IMR-90 (cell line): ENCODE measurements around the gene PRM2. TPM values are rescaled to one million over a fixed set of nuclear protein-coding genes. Genes with fewer than 3 reads are reported as not detected.
A peak's percentile ranks its signal among the peaks of the same experiment; 100 is the strongest.

ENCODE experiments used
- ATAC-seq: fragments of 200-7000 bp; cut with Tn5 transposase; 2 replicates; pipeline ENCODE4 v1.9.1; 2020; ENCODE audit warnings: low read depth, mild to moderate bottlenecking, moderate library complexity
- BruUV-seq: library from RNA; stranded (reverse); fragments of 400-500 nt; replicated peaks from 2 replicates; lab custom pipeline; 2021; lab: Mats Ljungman, UMichigan
- CTCF ChIA-PET: fragments of 300-600 bp; formaldehyde crosslinking; extraction: SDS; loops from one replicate; lab custom pipeline; 2021; ENCODE audit warnings: antibody characterized with exemption; lab: Yijun Ruan, JAX
- POLR2A ChIA-PET: fragments of 300-600 bp; sonication (Branson Sonifier 250); formaldehyde crosslinking; loops from one replicate; lab custom pipeline; 2022; ENCODE audit warnings: antibody characterized with exemption; ENCODE audit not compliant: unreplicated experiment; lab: Charles Lee
- DNase-seq: peaks from one replicate; pipeline ENCODE4 v3.0.0; 2013
- H2AFZ ChIP-seq: replicated peaks from 2 replicates; pipeline ENCODE3; 2013; ENCODE audit warnings: low read length, mild to moderate bottlenecking; ENCODE audit not compliant: poor library complexity
- H2AK5ac ChIP-seq: 2 replicates; pipeline ENCODE4 v1.6.1; 2013; ENCODE audit warnings: low read depth, low read length, inconsistent platforms
- H2AK9ac ChIP-seq: replicated peaks from 2 replicates; pipeline ENCODE3; 2013; ENCODE audit warnings: mild to moderate bottlenecking, low read depth, low read length, moderate library complexity; ENCODE audit not compliant: poor library complexity
- H2BK120ac ChIP-seq: 2 replicates; pipeline ENCODE4 v1.6.1; 2013; ENCODE audit warnings: low read depth, low read length, inconsistent platforms
- H2BK15ac ChIP-seq: 3 replicates; pipeline ENCODE4 v1.6.1; 2013; ENCODE audit warnings: low read depth, low read length, inconsistent platforms
- H2BK20ac ChIP-seq: 2 replicates; pipeline ENCODE4 v1.6.1; 2013; ENCODE audit warnings: low read depth, mild to moderate bottlenecking, inconsistent platforms, low read length, moderate library complexity
- H2BK5ac ChIP-seq: 2 replicates; pipeline ENCODE4 v1.6.1; 2013; ENCODE audit warnings: mild to moderate bottlenecking, low read depth, low read length, inconsistent platforms; ENCODE audit not compliant: poor library complexity, severe bottlenecking
- H3K14ac ChIP-seq: replicated peaks from 2 replicates; pipeline ENCODE4 v1.6.1; 2013; ENCODE audit warnings: low read depth, low read length, inconsistent platforms
- H3K18ac ChIP-seq: 2 replicates; pipeline ENCODE4 v1.6.1; 2013; ENCODE audit warnings: low read depth, low read length, control low read depth
- H3K23ac ChIP-seq: 2 replicates; pipeline ENCODE4 v1.6.1; 2013; ENCODE audit warnings: low read depth, low read length, inconsistent platforms
- H3K27ac ChIP-seq: 2 replicates; pipeline ENCODE4 v1.5.1; 2013; ENCODE audit warnings: mild to moderate bottlenecking, control low read depth, low read length; ENCODE audit not compliant: insufficient read depth
- H3K27me3 ChIP-seq: 2 replicates; pipeline ENCODE4 v1.6.1; 2013; ENCODE audit warnings: low read length; ENCODE audit not compliant: control insufficient read depth, insufficient read depth
- H3K36me3 ChIP-seq: 2 replicates; pipeline ENCODE4 v1.6.1; 2013; ENCODE audit warnings: low read length, mixed read lengths; ENCODE audit not compliant: control insufficient read depth, insufficient read depth
- H3K4ac ChIP-seq: 2 replicates; pipeline ENCODE4 v1.6.1; 2013; ENCODE audit warnings: low read depth, low read length, inconsistent platforms
- H3K4me1 ChIP-seq: 2 replicates; pipeline ENCODE4 v1.6.1; 2013; ENCODE audit warnings: low read length, mixed read lengths; ENCODE audit not compliant: control insufficient read depth, insufficient read depth
- H3K4me2 ChIP-seq: 2 replicates; pipeline ENCODE4 v1.6.1; 2013; ENCODE audit warnings: low read depth, mild to moderate bottlenecking, control low read depth, low read length, moderate library complexity
- H3K4me3 ChIP-seq: 2 replicates; pipeline ENCODE4 v1.5.1; 2013; ENCODE audit warnings: low read depth, mild to moderate bottlenecking, control low read depth, low read length, moderate library complexity; ENCODE audit not compliant: insufficient read depth
- H3K56ac ChIP-seq: 2 replicates; pipeline ENCODE4 v1.6.1; 2013; ENCODE audit warnings: low read length, inconsistent platforms; ENCODE audit not compliant: insufficient read depth; ENCODE audit errors: extremely low read depth
- H3K79me1 ChIP-seq, 2 experiments: 2 replicates each; pipeline ENCODE4 v1.6.1; 2013; ENCODE audit warnings: low read length in 2 of 2, inconsistent platforms in 1 of 2, low read depth in 1 of 2
- H3K9ac ChIP-seq: 2 replicates; pipeline ENCODE4 v1.6.1; 2013; ENCODE audit warnings: low read depth, low read length, control low read depth
- H3K9me1 ChIP-seq: 2 replicates; pipeline ENCODE4 v1.6.1; 2013; ENCODE audit warnings: low read length, inconsistent platforms; ENCODE audit not compliant: insufficient read depth
- H3K9me3 ChIP-seq: 2 replicates; pipeline ENCODE4 v1.6.1; 2013; ENCODE audit warnings: low read length; ENCODE audit not compliant: control insufficient read depth, insufficient read depth
- H4K20me1 ChIP-seq: 2 replicates; pipeline ENCODE4 v1.6.1; 2013; ENCODE audit warnings: low read length, inconsistent platforms; ENCODE audit not compliant: insufficient read depth
- H4K5ac ChIP-seq: 2 replicates; pipeline ENCODE4 v1.6.1; 2013; ENCODE audit warnings: mild to moderate bottlenecking, low read depth, low read length, control low read depth
- H4K8ac ChIP-seq, 2 experiments: 2 replicates each; pipeline ENCODE4 v1.6.1; 2013; ENCODE audit warnings: low read depth in 2 of 2, low read length in 2 of 2, control low read depth in 1 of 2, inconsistent platforms in 1 of 2
- H4K91ac ChIP-seq: 2 replicates; pipeline ENCODE4 v1.6.1; 2013; ENCODE audit warnings: low read depth, low read length, inconsistent platforms; ENCODE audit not compliant: insufficient read depth
- BHLHE40 ChIP-seq: fragments of 150-350 bp; IDR thresholded peaks from 2 replicates; pipeline ENCODE4 v1.6.1; 2016; ENCODE audit warnings: mild to moderate bottlenecking, low read depth, low read length
- CEBPB ChIP-seq: IDR thresholded peaks from 2 replicates; pipeline ENCODE4 v1.6.1; 2012; ENCODE audit warnings: low read depth, low read length, improper control_type of control experiment
- FOS ChIP-seq: fragments of 150-350 bp; IDR thresholded peaks from 2 replicates; pipeline ENCODE4 v1.6.1; 2016; ENCODE audit warnings: low read depth, low read length
- MAZ ChIP-seq: IDR thresholded peaks from 2 replicates; pipeline ENCODE4 v1.6.1; 2012; ENCODE audit warnings: low read depth, mild to moderate bottlenecking, low read length, improper control_type of control experiment, moderate library complexity, borderline replicate concordance
- MXI1 ChIP-seq: IDR thresholded peaks from 2 replicates; pipeline ENCODE4 v1.6.1; 2012; ENCODE audit warnings: low read depth, mild to moderate bottlenecking, low read length, moderate library complexity, borderline replicate concordance
- NFE2L2 ChIP-seq: fragments of 150-350 bp; IDR thresholded peaks from 2 replicates; pipeline ENCODE4 v1.6.1; 2016; ENCODE audit warnings: low read depth, mild to moderate bottlenecking, low read length
- RAD21 ChIP-seq: IDR thresholded peaks from 2 replicates; pipeline ENCODE4 v1.6.1; 2012; ENCODE audit warnings: low read length, improper control_type of control experiment
- RCOR1 ChIP-seq: IDR thresholded peaks from 2 replicates; pipeline ENCODE4 v1.6.1; 2012; ENCODE audit warnings: mild to moderate bottlenecking, low read length, improper control_type of control experiment; ENCODE audit not compliant: insufficient replicate concordance
- SMC3 ChIP-seq: fragments of 150-350 bp; IDR thresholded peaks from 2 replicates; pipeline ENCODE4 v1.6.1; 2016; ENCODE audit warnings: low read depth, mild to moderate bottlenecking, antibody characterized with exemption, low read length, moderate library complexity
- WGBS, 2 experiments: methylation state at CpG; one replicate each; pipeline versions ENCODE4 v1.1.5 to v1.1.7; 2013; ENCODE audit warnings: missing lambda C conversion rate in 2 of 2; ENCODE audit not compliant: insufficient read length in 1 of 2; ENCODE audit errors: extremely low coverage in 2 of 2; 5-methylcytosine and 5-hydroxymethylcytosine counted together
- dilution Hi-C: fragments of 300-500 bp; cut with HindIII; formaldehyde crosslinking; loops from one replicate; pipeline ENCODE4 v1.14.3; 2018; ENCODE audit warnings: low sequenced_read_pairs; ENCODE audit not compliant: unreplicated experiment
- in situ Hi-C: fragments of 300-500 bp; cut with MboI; formaldehyde crosslinking; loops from 3 replicates; pipeline ENCODE4 v1.14.3; 2019; ENCODE audit warnings: low sequenced_read_pairs, inconsistent platforms, mixed read lengths
- intact Hi-C: fragments of 100-400 bp; cut with micrococcal nuclease; formaldehyde crosslinking; loops from 2 replicates; pipeline ENCODE4 v1.10.0; 2022
- polyA plus RNA-seq, 3 experiments: library from polyadenylated mRNA; depleted of rRNA; stranded (reverse); fragments of >200 nt; gene quantifications; 2 replicates each; pipeline ENCODE4 v1.2.3, GENCODE V29; 2012; ENCODE audit warnings: low replicate concordance in 1 of 3
- total RNA-seq: library from RNA; depleted of rRNA; stranded (reverse); fragments of >200 nt; gene quantifications from 2 replicates; pipeline ENCODE4 v1.2.3, GENCODE V29; 2012
- TF ChIP-seq, protein P1 (sequence below): fragments of 150-350 bp; IDR thresholded peaks from 2 replicates; pipeline ENCODE4 v1.6.1; 2017; ENCODE audit warnings: mild to moderate bottlenecking, antibody characterized with exemption, low read length, low read depth

The PRM2 gene
- total and polyA plus RNA-seq, 2 of the 4 experiments (the other 2 are of a cell fraction) = not detected

DNA sequence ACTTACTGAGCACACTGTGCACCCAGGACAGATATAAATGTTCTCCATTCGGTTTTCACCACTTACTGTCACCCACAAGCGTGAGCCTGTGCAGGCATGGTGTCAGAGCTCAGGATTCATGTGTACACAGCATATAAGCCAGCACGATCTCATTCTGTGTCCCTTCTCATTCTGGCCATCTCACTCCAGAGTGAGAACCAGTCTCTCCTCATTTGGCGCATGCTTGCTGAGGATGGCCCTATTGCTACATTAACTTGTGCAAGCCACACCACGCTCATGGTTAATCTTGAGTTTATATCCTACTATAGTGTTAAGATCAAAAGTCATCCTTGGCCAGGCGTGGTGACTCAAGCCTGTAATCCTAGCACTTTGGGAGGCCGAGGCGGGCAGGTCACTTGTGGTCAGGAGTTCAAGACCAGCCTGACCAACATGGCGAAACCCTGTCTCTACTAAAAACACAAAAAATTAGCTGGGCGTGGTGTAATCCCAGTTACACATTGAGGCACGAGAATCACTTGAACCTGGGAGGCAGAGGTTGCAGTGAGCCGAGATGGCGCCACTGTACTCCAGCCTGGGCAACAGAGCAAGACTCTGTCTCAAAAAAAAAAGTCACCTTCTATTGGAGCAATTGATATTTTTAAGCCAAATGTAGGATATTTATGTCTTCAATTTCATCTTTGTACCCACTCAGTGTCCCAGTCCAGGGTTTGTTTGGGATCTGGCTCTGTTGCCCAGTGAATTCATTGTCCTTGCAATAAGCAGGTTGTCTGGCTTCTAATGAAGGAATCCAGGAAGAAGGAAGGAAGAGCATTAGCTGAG, 41.2 kb downstream of the PRM2 start:
- Histone ChIP-seq H2BK15ac (no peak overlapping the region), H3K56ac (no peak overlapping the region), H4K5ac (no peak overlapping the region), H3K14ac (0 out of 2 replicates have a peak overlapping the region, but pooled peaks have one; percentile 2), H2BK5ac (no peak overlapping the region), H3K9ac (no peak overlapping the region), H3K9me1 (no peaks in the 10 kb centered on the region; the same call in 1 of the 2 replicates), H2AK9ac (no peak overlapping the region), H2AFZ (no peak overlapping the region), H3K23ac (no peak overlapping the region), H4K91ac (no peak overlapping the region), H2BK20ac (no peak overlapping the region), H3K27me3 (no peaks in the 10 kb centered on the region), H3K36me3 (no peaks in the 10 kb centered on the region), H3K9me3 (no peaks in the 10 kb centered on the region), H3K4me2 (no peak overlapping the region), H3K4me3 (no peak overlapping the region), H3K79me1 (no peaks in the 10 kb centered on the region), H2AK5ac (peak overlapping the region; percentile 64), H3K27ac (no peak overlapping the region), H3K4ac (0 out of 2 replicates have a peak overlapping the region, but pooled peaks have one; percentile 19), H4K20me1 (no peaks in the 10 kb centered on the region), H3K18ac (no peak overlapping the region), H4K8ac (peak overlapping the region in 1 of 2 experiments; percentile 21; a peak in 1 of 4 replicates), H2BK120ac (0 out of 2 replicates have a peak overlapping the region, but pooled peaks have one; percentile 16), H3K4me1 (peaks cover 2% of the 10 kb centered on the region; the same call in 1 of the 2 replicates)
- in situ Hi-C loops = no loop called here
- WGBS, 2 experiments = 95% methylated on average over 3 of the region's 13 CpGs; no CpG with 5 or more reads in 1 of the 2 experiments
- ChIA-PET CTCF (interaction anchor here (0.7 kb wide), 1 partner anchor 14 kb away, joined by 3 read pairs; no protein-coding TSS in a partner anchor), POLR2A (no interaction called here)
- DNase-seq (peak; percentile 24), ATAC-seq (peak; percentile 24; the same call in 1 of the 2 replicates)
- dilution Hi-C loops = no loop called here
- no TSS peak for BruUV-seq
- TF ChIP-seq RAD21 (no peak), RCOR1 (no peak), CEBPB (no peak), MXI1 (no peak), MAZ (no peak), BHLHE40 (no peak), NFE2L2 (no peak), SMC3 (no peak), FOS (no peak)
- TF ChIP-seq, protein P1, sequence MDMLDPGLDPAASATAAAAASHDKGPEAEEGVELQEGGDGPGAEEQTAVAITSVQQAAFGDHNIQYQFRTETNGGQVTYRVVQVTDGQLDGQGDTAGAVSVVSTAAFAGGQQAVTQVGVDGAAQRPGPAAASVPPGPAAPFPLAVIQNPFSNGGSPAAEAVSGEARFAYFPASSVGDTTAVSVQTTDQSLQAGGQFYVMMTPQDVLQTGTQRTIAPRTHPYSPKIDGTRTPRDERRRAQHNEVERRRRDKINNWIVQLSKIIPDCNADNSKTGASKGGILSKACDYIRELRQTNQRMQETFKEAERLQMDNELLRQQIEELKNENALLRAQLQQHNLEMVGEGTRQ = no peak
- intact Hi-C loops = no loop called here
